HG03095 (cell line): ENCODE data around the gene CLTA.
"Not testable (repeated sequence)": the region's sequence is repeated elsewhere in the genome, so short reads cannot be mapped to it uniquely, and the experiment has no call there.

Experiments
- ATAC-seq: cut with Tn5 transposase; IDR thresholded peaks from one replicate; pipeline ENCODE4 v1.9.1; 2021; ENCODE audit warnings: moderate library complexity; ENCODE audit not compliant: unreplicated experiment

CLTA gene

GRCh38 chr9:36158122-36158521 lies 32.6 kb upstream of the CLTA start:
- ATAC-seq = no peak

GRCh38 chr9:36158917-36159316 lies 31.8 kb upstream of the CLTA start:
- no peak for ATAC-seq

GRCh38 chr9:36159509-36159908 lies 31.2 kb upstream of the CLTA start:
- ATAC-seq = not testable (repeated sequence)

- not testable (repeated sequence) for ATAC-seq
Measured at GRCh38 chr9:36160126-36160525, 30.6 kb upstream of the CLTA start.

GRCh38 chr9:36161187-36161586 lies 29.5 kb upstream of the CLTA start:
- ATAC-seq = no peak

GRCh38 chr9:36162211-36162738 lies 28.4 kb upstream of the CLTA start:
- no peak for ATAC-seq

- no peak for ATAC-seq
Measured at GRCh38 chr9:36163049-36163785, 27.5 kb upstream of the CLTA start.

- ATAC-seq = no peak
Measured at GRCh38 chr9:36163786-36164170, 26.9 kb upstream of the CLTA start.

- no peak for ATAC-seq
Measured at GRCh38 chr9:36164372-36164771, 26.3 kb upstream of the CLTA start.

- no peak for ATAC-seq
Measured at GRCh38 chr9:36164989-36165388, 25.7 kb upstream of the CLTA start.

- ATAC-seq = no peak
Measured at GRCh38 chr9:36165826-36166167, 24.9 kb upstream of the CLTA start.

GRCh38 chr9:36166168-36166927 lies 24.4 kb upstream of the CLTA start:
- peak; percentile 91 for ATAC-seq

GRCh38 chr9:36169166-36169565 lies 21.6 kb upstream of the CLTA start, which contains the start of gene CCIN:
Gene CCIN, plus strand, starts transcription at chr9:36169388. Its CDS starts 115 bp downstream, at chr9:36169503.
- ATAC-seq = no peak

GRCh38 chr9:36169708-36170107 lies 21.0 kb upstream of the CLTA start:
- ATAC-seq = no peak

GRCh38 chr9:36170531-36170930 lies 20.2 kb upstream of the CLTA start:
- no peak for ATAC-seq

GRCh38 chr9:36173861-36174260 lies 16.9 kb upstream of the CLTA start:
- no peak for ATAC-seq

GRCh38 chr9:36174271-36174670 lies 16.4 kb upstream of the CLTA start:
- no peak for ATAC-seq

GRCh38 chr9:36174731-36175130 lies 16.0 kb upstream of the CLTA start:
- ATAC-seq = no peak

- not testable (repeated sequence) for ATAC-seq
Measured at GRCh38 chr9:36175209-36175608, 15.5 kb upstream of the CLTA start.

- not testable (repeated sequence) for ATAC-seq
Measured at GRCh38 chr9:36176496-36176895, 14.2 kb upstream of the CLTA start.

GRCh38 chr9:36177571-36177970 lies 13.2 kb upstream of the CLTA start:
- no peak for ATAC-seq

- not testable (repeated sequence) for ATAC-seq
Measured at GRCh38 chr9:36180243-36180642, 10.5 kb upstream of the CLTA start.
